ENCODE measurements around the gene OSBPL7. TPM values are rescaled to one million over a fixed set of nuclear protein-coding genes. Genes with fewer than 3 reads are reported as not detected.

Gene OSBPL7
- total RNA-seq, 1 donor from 2014 or later, result 30.0 TPM

GRCh38 chr17:47852113-47852949 lies 30.7 kb upstream of the OSBPL7 start:
- H3K36me3 Mint-ChIP-seq (ENCODE audit: unreplicated experiment), result no peaks in the 10 kb centered on the region
- TF ChIP-seq CTCF (IDR thresholded peaks at IDR 0.05; ENCODE audit: partially characterized antibody, unreplicated experiment), result no peak
- H3K27ac Mint-ChIP-seq (ENCODE audit: unreplicated experiment), result no peak overlapping the region
- H3K4me1 Mint-ChIP-seq (ENCODE audit: low read depth, unreplicated experiment), result peaks cover 17% of the 10 kb centered on the region
- DNase-seq, result no peak
- peaks cover 23% of the 10 kb centered on the region for H3K27me3 Mint-ChIP-seq (ENCODE audit: unreplicated experiment)
- H3K4me3 Mint-ChIP-seq (ENCODE audit: unreplicated experiment), result peak overlapping the region; percentile 40
- H3K9me3 Mint-ChIP-seq (ENCODE audit: unreplicated experiment), result peaks cover 2% of the 10 kb centered on the region

- TF ChIP-seq CTCF (IDR thresholded peaks at IDR 0.05; ENCODE audit: partially characterized antibody, unreplicated experiment), result no peak
- H3K27me3 Mint-ChIP-seq (ENCODE audit: unreplicated experiment), result peaks cover 23% of the 10 kb centered on the region
- peaks cover 2% of the 10 kb centered on the region for H3K9me3 Mint-ChIP-seq (ENCODE audit: unreplicated experiment)
- H3K4me1 Mint-ChIP-seq (ENCODE audit: low read depth, unreplicated experiment), result peaks cover 17% of the 10 kb centered on the region
- no peak overlapping the region for H3K27ac Mint-ChIP-seq (ENCODE audit: unreplicated experiment)
- no peaks in the 10 kb centered on the region for H3K36me3 Mint-ChIP-seq (ENCODE audit: unreplicated experiment)
- no peak for DNase-seq
- peak overlapping the region; percentile 40 for H3K4me3 Mint-ChIP-seq (ENCODE audit: unreplicated experiment)
These were observed 30.1 kb upstream of the OSBPL7 start for GRCh38 chr17:47851764-47852112.

- H3K4me3 Mint-ChIP-seq (ENCODE audit: unreplicated experiment), result peak within 1 kb of the TSS; percentile 74
- no peaks in the 10 kb centered on the region for H3K36me3 Mint-ChIP-seq (ENCODE audit: unreplicated experiment)
- TF ChIP-seq CTCF (IDR thresholded peaks at IDR 0.05; ENCODE audit: partially characterized antibody, unreplicated experiment), result no peak
- H3K27me3 Mint-ChIP-seq (ENCODE audit: unreplicated experiment), result peaks cover 27% of the 10 kb centered on the region
- DNase-seq, result peak; percentile 81
- peaks cover 2% of the 10 kb centered on the region for H3K9me3 Mint-ChIP-seq (ENCODE audit: unreplicated experiment)
- peaks cover 17% of the 10 kb centered on the region for H3K4me1 Mint-ChIP-seq (ENCODE audit: low read depth, unreplicated experiment)
- H3K27ac Mint-ChIP-seq (ENCODE audit: unreplicated experiment), result no peak within 1 kb of the TSS
These were observed 29.3 kb upstream of the OSBPL7 start, which contains the start of gene SP6 for GRCh38 chr17:47850692-47851573. Gene SP6, minus strand, starts transcription at chr17:47851163. Its CDS starts 2,734 bp downstream, at chr17:47848429.

GRCh38 chr17:47850373-47850691 lies 28.7 kb upstream of the OSBPL7 start:
- Mint-ChIP-seq H3K36me3 (ENCODE audit: unreplicated experiment) (no peaks in the 10 kb centered on the region), H3K27ac (ENCODE audit: unreplicated experiment) (no peak overlapping the region), H3K9me3 (ENCODE audit: unreplicated experiment) (no peaks in the 10 kb centered on the region), H3K4me3 (ENCODE audit: unreplicated experiment) (peak overlapping the region; percentile 74), H3K4me1 (ENCODE audit: low read depth, unreplicated experiment) (peaks cover 17% of the 10 kb centered on the region), H3K27me3 (ENCODE audit: unreplicated experiment) (peaks cover 28% of the 10 kb centered on the region)
- no peak for DNase-seq
- TF ChIP-seq CTCF (IDR thresholded peaks at IDR 0.05; ENCODE audit: partially characterized antibody, unreplicated experiment), result no peak

- no peak for DNase-seq
- H3K36me3 Mint-ChIP-seq (ENCODE audit: unreplicated experiment), result no peaks in the 10 kb centered on the region
- H3K4me3 Mint-ChIP-seq (ENCODE audit: unreplicated experiment), result no peak overlapping the region
- no peaks in the 10 kb centered on the region for H3K9me3 Mint-ChIP-seq (ENCODE audit: unreplicated experiment)
- H3K27ac Mint-ChIP-seq (ENCODE audit: unreplicated experiment), result no peak overlapping the region
- H3K27me3 Mint-ChIP-seq (ENCODE audit: unreplicated experiment), result peaks cover 18% of the 10 kb centered on the region
- peaks cover 11% of the 10 kb centered on the region for H3K4me1 Mint-ChIP-seq (ENCODE audit: low read depth, unreplicated experiment)
- TF ChIP-seq CTCF (IDR thresholded peaks at IDR 0.05; ENCODE audit: partially characterized antibody, unreplicated experiment), result no peak
These were observed 26.6 kb upstream of the OSBPL7 start for GRCh38 chr17:47848198-47848513.
